ENCODE data around the gene MYLK4.

MYLK4 gene

DNA sequence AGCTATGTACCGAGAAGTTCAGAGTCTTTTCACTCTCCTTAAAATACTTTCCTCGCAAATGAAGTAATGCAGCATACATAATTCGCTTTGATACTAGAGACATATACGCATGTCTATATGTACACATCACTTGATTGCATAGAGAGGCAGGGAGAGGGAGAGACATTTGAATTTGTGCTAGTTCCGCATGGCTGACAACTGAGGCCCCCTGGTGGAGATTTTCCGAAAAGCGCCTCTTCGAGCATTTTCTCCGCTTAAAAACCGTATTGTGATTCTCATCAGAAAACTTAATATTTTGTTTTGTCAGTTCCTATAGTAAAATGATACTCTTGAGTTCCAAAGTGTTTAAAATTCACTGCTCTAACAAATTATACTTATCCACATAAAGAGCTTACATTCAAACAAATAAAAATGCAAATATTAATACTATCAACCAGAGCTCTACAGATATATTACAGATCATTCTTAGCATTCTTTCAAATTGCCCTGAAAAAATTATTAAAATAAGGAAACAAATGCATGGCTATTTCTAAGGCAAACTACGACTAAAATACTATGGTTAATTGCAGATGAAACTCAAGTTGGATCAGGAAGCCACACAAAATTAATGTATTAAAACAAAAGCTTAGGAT is 637 bp downstream of the MYLK4 start:
- TF ChIP-seq, protein P1, sequence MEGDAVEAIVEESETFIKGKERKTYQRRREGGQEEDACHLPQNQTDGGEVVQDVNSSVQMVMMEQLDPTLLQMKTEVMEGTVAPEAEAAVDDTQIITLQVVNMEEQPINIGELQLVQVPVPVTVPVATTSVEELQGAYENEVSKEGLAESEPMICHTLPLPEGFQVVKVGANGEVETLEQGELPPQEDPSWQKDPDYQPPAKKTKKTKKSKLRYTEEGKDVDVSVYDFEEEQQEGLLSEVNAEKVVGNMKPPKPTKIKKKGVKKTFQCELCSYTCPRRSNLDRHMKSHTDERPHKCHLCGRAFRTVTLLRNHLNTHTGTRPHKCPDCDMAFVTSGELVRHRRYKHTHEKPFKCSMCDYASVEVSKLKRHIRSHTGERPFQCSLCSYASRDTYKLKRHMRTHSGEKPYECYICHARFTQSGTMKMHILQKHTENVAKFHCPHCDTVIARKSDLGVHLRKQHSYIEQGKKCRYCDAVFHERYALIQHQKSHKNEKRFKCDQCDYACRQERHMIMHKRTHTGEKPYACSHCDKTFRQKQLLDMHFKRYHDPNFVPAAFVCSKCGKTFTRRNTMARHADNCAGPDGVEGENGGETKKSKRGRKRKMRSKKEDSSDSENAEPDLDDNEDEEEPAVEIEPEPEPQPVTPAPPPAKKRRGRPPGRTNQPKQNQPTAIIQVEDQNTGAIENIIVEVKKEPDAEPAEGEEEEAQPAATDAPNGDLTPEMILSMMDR (IDR thresholded peaks at IDR 0.05; ENCODE audit: low read depth, low read length): peak; percentile 67
- no peak overlapping the region for H3K4me3 ChIP-seq (ENCODE audit: low read depth, low read length)

DNA sequence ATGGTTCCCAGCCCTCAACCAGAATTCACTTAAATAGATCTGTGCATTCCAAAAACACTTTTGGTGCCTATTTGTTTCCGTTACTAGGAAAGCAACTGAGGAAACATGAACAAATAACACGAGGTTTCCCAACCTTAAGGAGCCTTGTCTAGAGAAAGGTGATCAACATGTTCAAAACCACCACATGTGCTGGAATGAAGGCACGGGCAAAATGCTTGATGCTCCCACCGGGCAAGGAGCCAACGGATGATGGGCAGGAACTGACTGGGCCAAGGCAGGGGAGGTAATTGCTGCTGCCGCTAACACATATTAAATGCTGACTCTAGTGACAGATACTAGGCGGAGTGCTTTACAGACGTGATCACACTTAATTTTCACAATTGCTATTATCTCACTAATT is 2.5 kb downstream of the MYLK4 start:
- H3K4me3 ChIP-seq (ENCODE audit: low read depth, low read length): no peak overlapping the region
- TF ChIP-seq, protein P1 (IDR thresholded peaks at IDR 0.05; ENCODE audit: low read depth, low read length): no peak

DNA sequence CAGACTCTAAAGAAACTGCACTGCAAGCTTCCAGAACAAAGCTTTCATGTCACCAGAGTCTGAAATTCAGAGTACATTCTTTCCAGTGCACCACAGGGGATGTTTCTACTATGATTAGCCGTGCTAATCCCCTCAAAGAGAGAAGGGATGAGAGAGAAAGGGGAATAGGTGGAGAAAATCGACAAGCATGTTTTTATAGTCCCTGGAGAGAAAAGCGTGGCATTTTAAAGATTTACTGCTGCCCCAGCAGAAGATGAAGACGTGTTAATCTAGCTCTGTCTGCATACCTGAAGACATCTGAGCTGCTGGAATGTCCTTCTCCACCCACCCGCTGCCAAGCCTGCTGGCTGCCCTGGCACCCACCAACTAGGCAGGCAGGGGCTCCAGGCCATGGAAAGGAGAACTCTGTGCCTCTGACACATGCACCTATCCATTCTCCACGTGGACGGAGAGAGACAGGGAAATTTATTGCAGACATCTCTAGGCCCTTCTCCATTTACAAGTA is 4.1 kb downstream of the MYLK4 start:
- no peak overlapping the region for H3K4me3 ChIP-seq (ENCODE audit: low read depth, low read length)

DNA sequence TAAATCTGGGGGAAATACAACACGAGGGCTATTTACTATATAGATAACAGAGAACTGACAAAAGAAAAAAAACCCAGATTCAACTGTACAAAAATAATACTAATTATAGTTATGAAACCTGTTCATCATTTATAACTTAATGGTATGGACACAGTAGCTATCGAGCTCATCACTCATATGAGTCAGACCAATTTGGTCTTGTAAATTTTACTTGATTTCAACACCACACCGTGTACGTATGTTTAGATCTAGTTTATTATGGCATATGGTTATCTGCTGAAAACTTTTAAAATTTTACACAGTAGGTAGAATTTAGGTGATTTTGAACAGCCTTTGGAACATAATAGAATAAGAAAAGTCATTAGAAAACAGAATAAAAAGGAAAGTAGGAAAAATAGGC is 5.5 kb downstream of the MYLK4 start:
- TF ChIP-seq, protein P1 (IDR thresholded peaks at IDR 0.05; ENCODE audit: low read depth, low read length): no peak

More for the DNA sequence above, 4.1 kb downstream of the MYLK4 start:
- TF ChIP-seq, protein P1 (IDR thresholded peaks at IDR 0.05; ENCODE audit: low read depth, low read length): no peak

DNA sequence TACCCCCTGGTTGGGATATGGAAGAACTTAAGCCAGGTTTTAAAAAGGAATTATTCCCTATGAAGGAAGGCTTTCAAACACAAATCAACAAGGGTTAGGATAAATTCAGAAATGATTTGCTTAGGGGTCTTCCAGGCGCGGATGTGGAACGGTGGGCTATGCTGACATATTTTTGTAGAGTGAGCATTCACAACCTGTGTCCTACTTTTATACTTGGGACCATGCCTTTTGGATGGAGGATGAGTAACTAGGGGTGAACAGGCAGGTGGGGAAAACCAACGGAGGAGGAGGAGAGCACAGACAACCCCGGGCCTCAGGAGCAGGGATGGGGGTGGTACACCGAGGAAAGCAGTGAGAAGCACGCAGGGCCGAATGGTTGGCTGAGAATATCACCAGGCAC is 5.9 kb downstream of the MYLK4 start:
- TF ChIP-seq, protein P1 (IDR thresholded peaks at IDR 0.05; ENCODE audit: low read depth, low read length): no peak
- no peak overlapping the region for H3K4me3 ChIP-seq (ENCODE audit: low read depth, low read length)

More for the DNA sequence above, 5.5 kb downstream of the MYLK4 start:
- H3K4me3 ChIP-seq (ENCODE audit: low read depth, low read length): no peak overlapping the region

DNA sequence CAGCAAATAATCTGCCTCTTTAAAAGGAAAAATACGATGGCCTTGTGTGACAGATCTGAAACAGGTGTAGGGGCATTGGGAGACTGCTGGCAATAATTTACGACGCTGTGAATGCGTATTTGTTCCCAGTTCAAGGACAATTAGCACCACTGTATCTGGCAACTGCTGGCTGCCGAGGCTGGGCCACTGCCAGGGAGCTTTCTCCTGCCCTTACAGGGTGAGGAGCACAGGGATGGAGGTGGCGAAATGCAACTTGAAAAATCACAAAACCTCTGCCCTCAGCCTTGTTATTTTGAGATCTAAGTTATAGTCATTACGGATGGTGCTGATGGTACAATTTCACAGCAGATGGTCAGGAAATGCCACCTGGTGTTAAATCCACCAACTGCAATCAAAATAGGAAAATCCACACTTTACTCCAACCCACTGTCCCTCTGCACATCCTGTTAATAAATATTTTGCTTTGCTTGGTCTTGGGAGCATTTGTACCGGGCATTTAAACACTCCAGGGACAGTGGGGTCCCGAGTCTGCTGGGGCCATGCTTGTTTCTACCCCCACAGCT is 6.4 kb downstream of the MYLK4 start:
- H3K4me3 ChIP-seq (ENCODE audit: low read depth, low read length): no peak overlapping the region
- TF ChIP-seq, protein P1 (IDR thresholded peaks at IDR 0.05; ENCODE audit: low read depth, low read length): no peak

Data from WI38 (cell line).